NCI-H345 treated with DMSO at 0.1 percent for 48 hours (cell line): ENCODE measurements around the gene CLIC4.
"Not testable (repeated sequence)": the region's sequence is repeated elsewhere in the genome, so short reads cannot be mapped to it uniquely, and the experiment has no call there.

ENCODE experiments used
- DNase-seq: peaks from one replicate; lab custom pipeline; 2025; ENCODE audit not compliant: unreplicated experiment; lab: John Stamatoyannopoulos, UW

The CLIC4 gene

GRCh38 chr1:24744911-24745710 lies at the start of gene CLIC4:
TSS of gene CLIC4 (plus strand) at chr1:24745447. CDS start at chr1:24745554, 107 bp downstream.
- DNase-seq = peak; percentile 100

GRCh38 chr1:24696041-24696755 lies 49.0 kb upstream of the CLIC4 start:
- DNase-seq = no peak

- no peak for DNase-seq
These were observed 48.4 kb upstream of the CLIC4 start for GRCh38 chr1:24696756-24697330.

- not testable (repeated sequence) for DNase-seq
These were observed 47.7 kb upstream of the CLIC4 start for GRCh38 chr1:24697453-24698001.

- not testable (repeated sequence) for DNase-seq
These were observed 46.9 kb upstream of the CLIC4 start for GRCh38 chr1:24698326-24698725.

GRCh38 chr1:24699628-24700027 lies 45.6 kb upstream of the CLIC4 start:
- peak; percentile 27 for DNase-seq

GRCh38 chr1:24702511-24703293 lies 42.5 kb upstream of the CLIC4 start:
- DNase-seq = no peak

GRCh38 chr1:24704411-24705259 lies 40.6 kb upstream of the CLIC4 start:
- peak; percentile 55 for DNase-seq

- peak; percentile 97 for DNase-seq
These were observed 39.8 kb upstream of the CLIC4 start for GRCh38 chr1:24705260-24706073.

- DNase-seq = not testable (repeated sequence)
These were observed 39.2 kb upstream of the CLIC4 start for GRCh38 chr1:24706074-24706389.

- DNase-seq = no peak
These were observed 37.6 kb upstream of the CLIC4 start for GRCh38 chr1:24707687-24708086.

GRCh38 chr1:24708938-24709337 lies 36.3 kb upstream of the CLIC4 start:
- DNase-seq = no peak

- DNase-seq = no peak
These were observed 35.3 kb upstream of the CLIC4 start for GRCh38 chr1:24709791-24710441.

GRCh38 chr1:24711329-24711728 lies 33.9 kb upstream of the CLIC4 start:
- no peak for DNase-seq

- no peak for DNase-seq
These were observed 32.1 kb upstream of the CLIC4 start for GRCh38 chr1:24713176-24713575.

- no peak for DNase-seq
These were observed 31.5 kb upstream of the CLIC4 start for GRCh38 chr1:24713736-24714135.

GRCh38 chr1:24714859-24715520 lies 30.3 kb upstream of the CLIC4 start:
- DNase-seq = no peak

- no peak for DNase-seq
These were observed 29.6 kb upstream of the CLIC4 start for GRCh38 chr1:24715658-24716057.
